Measurements from ENCODE around the gene FLRT3.

Gene FLRT3

GRCh38 chr20:14332866-14333265 lies 4.5 kb downstream of the FLRT3 start:
- Histone ChIP-seq H3K9ac (ENCODE audit: low read length in 5 of 5) (no peak overlapping the region), H3K27ac (ENCODE audit: low read depth, low read length) (no peak overlapping the region), H3K4me3 (ENCODE audit: low read depth in 1 of 5, low read length in 5 of 5) (no peak overlapping the region), H3K27me3 (ENCODE audit: control insufficient read depth in 5 of 5, insufficient read depth in 4 of 5, low read length in 5 of 5) (no peaks in the 10 kb centered on the region), H3K36me3 (ENCODE audit: control insufficient read depth in 5 of 5, insufficient read depth in 5 of 5, low read length in 5 of 5) (no peaks in the 10 kb centered on the region), H3K9me3 (ENCODE audit: control insufficient read depth in 5 of 5, low read length in 5 of 5) (no peaks in the 10 kb centered on the region), H3K4me1 (ENCODE audit: control insufficient read depth in 5 of 5, insufficient read depth in 5 of 5, low read length in 5 of 5) (peaks cover 0 to 15% (median 8%) of the 10 kb centered on the region in 5 donors)

DNA sequence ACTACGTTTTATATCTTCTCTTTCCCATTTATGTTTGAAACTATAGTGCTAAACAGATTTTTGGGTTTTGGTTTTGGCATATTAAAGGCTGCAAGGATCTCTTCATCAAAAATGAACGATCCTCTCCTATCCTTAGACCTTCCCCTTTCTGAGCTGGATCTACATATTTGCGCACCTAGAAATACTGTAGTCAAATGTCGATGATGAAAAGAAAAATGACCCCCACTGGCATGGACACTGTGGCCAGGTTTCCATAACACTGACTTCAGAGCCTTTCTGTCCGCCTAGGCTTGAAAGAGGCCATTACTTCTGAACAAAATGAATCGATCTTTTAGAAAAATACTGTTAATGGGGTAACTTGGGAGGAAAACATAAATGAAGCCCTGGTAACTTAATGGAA lies 5.8 kb downstream of the FLRT3 start:
- Histone ChIP-seq H3K27ac (ENCODE audit: low read depth, low read length) (no peak overlapping the region), H3K9me3 (ENCODE audit: control insufficient read depth in 5 of 5, low read length in 5 of 5) (no peaks in the 10 kb centered on the region), H3K27me3 (ENCODE audit: control insufficient read depth in 5 of 5, insufficient read depth in 4 of 5, low read length in 5 of 5) (no peaks in the 10 kb centered on the region), H3K4me1 (ENCODE audit: control insufficient read depth in 5 of 5, insufficient read depth in 5 of 5, low read length in 5 of 5) (peaks cover 0 to 7% (median 0%) of the 10 kb centered on the region in 5 donors), H3K36me3 (ENCODE audit: control insufficient read depth in 5 of 5, insufficient read depth in 5 of 5, low read length in 5 of 5) (no peaks in the 10 kb centered on the region), H3K9ac (ENCODE audit: low read length in 5 of 5) (no peak overlapping the region), H3K4me3 (ENCODE audit: low read depth in 1 of 5, low read length in 5 of 5) (no peak overlapping the region)

DNA sequence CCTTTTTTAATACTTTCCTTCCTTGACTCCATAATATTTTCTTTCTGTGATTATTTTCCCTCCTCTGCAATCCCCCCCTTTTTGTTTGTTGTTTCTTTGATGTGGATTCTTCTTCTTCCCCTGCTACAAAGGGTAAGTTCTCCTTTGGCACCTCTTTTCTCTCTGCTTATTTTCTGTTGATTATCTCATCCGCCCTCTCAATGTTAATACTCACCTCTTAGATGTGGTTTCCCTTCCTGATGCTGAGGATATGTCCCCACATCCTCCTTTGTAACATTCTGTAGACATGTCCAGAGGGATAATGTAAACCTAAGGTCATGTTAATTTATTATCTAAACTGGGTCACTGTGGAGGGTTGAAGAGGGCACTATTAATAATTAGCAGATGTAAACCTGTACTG lies 17.7 kb downstream of the FLRT3 start:
- H3K9me3 ChIP-seq (ENCODE audit: control insufficient read depth in 5 of 5, low read length in 5 of 5): no peaks in the 10 kb centered on the region
- H3K36me3 ChIP-seq (ENCODE audit: control insufficient read depth in 5 of 5, insufficient read depth in 5 of 5, low read length in 5 of 5): no peaks in the 10 kb centered on the region
- H3K4me3 ChIP-seq (ENCODE audit: low read depth in 1 of 5, low read length in 5 of 5): no peak overlapping the region
- H3K4me1 ChIP-seq (ENCODE audit: control insufficient read depth in 5 of 5, insufficient read depth in 5 of 5, low read length in 5 of 5): no peaks in the 10 kb centered on the region
- no peak overlapping the region for H3K9ac ChIP-seq (ENCODE audit: low read length in 5 of 5)
- no peak overlapping the region for H3K27ac ChIP-seq (ENCODE audit: low read depth, low read length)
- H3K27me3 ChIP-seq (ENCODE audit: control insufficient read depth in 5 of 5, insufficient read depth in 4 of 5, low read length in 5 of 5): no peaks in the 10 kb centered on the region

- H3K4me1 ChIP-seq (ENCODE audit: control insufficient read depth in 5 of 5, insufficient read depth in 5 of 5, low read length in 5 of 5): no peaks in the 10 kb centered on the region
- H3K9ac ChIP-seq (ENCODE audit: low read length in 5 of 5): no peak overlapping the region
- H3K36me3 ChIP-seq (ENCODE audit: control insufficient read depth in 5 of 5, insufficient read depth in 5 of 5, low read length in 5 of 5): no peaks in the 10 kb centered on the region
- no peaks in the 10 kb centered on the region for H3K9me3 ChIP-seq (ENCODE audit: control insufficient read depth in 5 of 5, low read length in 5 of 5)
- no peak overlapping the region for H3K27ac ChIP-seq (ENCODE audit: low read depth, low read length)
- no peak overlapping the region for H3K4me3 ChIP-seq (ENCODE audit: low read depth in 1 of 5, low read length in 5 of 5)
- H3K27me3 ChIP-seq (ENCODE audit: control insufficient read depth in 5 of 5, insufficient read depth in 4 of 5, low read length in 5 of 5): no peaks in the 10 kb centered on the region
These were observed 23.9 kb downstream of the FLRT3 start for GRCh38 chr20:14313341-14314020.

GRCh38 chr20:14312001-14312400 lies 25.4 kb downstream of the FLRT3 start:
- Histone ChIP-seq H3K36me3 (ENCODE audit: control insufficient read depth in 5 of 5, insufficient read depth in 5 of 5, low read length in 5 of 5) (no peaks in the 10 kb centered on the region), H3K4me3 (ENCODE audit: low read depth in 1 of 5, low read length in 5 of 5) (no peak overlapping the region), H3K9ac (ENCODE audit: low read length in 5 of 5) (no peak overlapping the region), H3K9me3 (ENCODE audit: control insufficient read depth in 5 of 5, low read length in 5 of 5) (no peaks in the 10 kb centered on the region), H3K4me1 (ENCODE audit: control insufficient read depth in 5 of 5, insufficient read depth in 5 of 5, low read length in 5 of 5) (no peaks in the 10 kb centered on the region), H3K27me3 (ENCODE audit: control insufficient read depth in 5 of 5, insufficient read depth in 4 of 5, low read length in 5 of 5) (no peaks in the 10 kb centered on the region), H3K27ac (ENCODE audit: low read depth, low read length) (no peak overlapping the region)

DNA sequence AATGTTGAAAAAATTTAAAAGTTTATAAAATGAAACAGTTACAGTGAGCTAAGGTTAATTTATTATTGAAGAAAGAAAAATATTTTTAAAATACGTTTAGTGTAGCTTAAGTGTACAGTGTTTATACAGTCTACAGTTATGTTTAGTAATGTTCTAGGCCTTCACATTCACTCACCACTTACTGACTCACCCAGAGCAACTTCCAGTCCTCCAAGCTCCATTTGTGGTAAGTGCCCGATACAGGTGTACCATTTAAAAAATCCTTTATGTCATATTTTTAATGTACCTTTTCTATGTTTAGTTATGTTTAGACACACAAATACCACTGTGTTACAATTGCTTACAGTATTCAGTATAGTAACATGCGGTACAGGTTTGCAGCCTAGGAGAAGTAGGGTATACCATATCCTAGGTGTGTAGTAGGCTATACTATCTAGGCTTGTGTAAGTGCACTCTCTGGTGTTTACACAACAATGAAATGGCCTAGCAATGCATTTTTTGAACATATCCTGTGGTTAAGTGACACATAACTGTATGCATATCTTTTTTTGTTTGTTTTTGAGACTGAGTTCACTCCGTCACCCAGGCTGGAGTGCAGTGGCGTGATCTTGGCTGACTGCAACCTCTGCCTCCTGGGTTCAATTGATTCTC lies 26.3 kb downstream of the FLRT3 start:
- Histone ChIP-seq H3K36me3 (ENCODE audit: control insufficient read depth in 5 of 5, insufficient read depth in 5 of 5, low read length in 5 of 5) (no peaks in the 10 kb centered on the region), H3K27ac (ENCODE audit: low read depth, low read length) (no peak overlapping the region)

GRCh38 chr20:14307956-14308355 lies 29.5 kb downstream of the FLRT3 start:
- H3K36me3 ChIP-seq (ENCODE audit: control insufficient read depth in 5 of 5, insufficient read depth in 5 of 5, low read length in 5 of 5): no peaks in the 10 kb centered on the region
- no peaks in the 10 kb centered on the region for H3K4me1 ChIP-seq (ENCODE audit: control insufficient read depth in 5 of 5, insufficient read depth in 5 of 5, low read length in 5 of 5)
- no peak overlapping the region for H3K9ac ChIP-seq (ENCODE audit: low read length in 5 of 5)
- no peak overlapping the region for H3K27ac ChIP-seq (ENCODE audit: low read depth, low read length)
- no peaks in the 10 kb centered on the region for H3K27me3 ChIP-seq (ENCODE audit: control insufficient read depth in 5 of 5, insufficient read depth in 4 of 5, low read length in 5 of 5)
- H3K4me3 ChIP-seq (ENCODE audit: low read depth in 1 of 5, low read length in 5 of 5): no peak overlapping the region
- H3K9me3 ChIP-seq (ENCODE audit: control insufficient read depth in 5 of 5, low read length in 5 of 5): peaks cover 0 to 3% (median 0%) of the 10 kb centered on the region in 5 donors

More for the DNA sequence above, 26.3 kb downstream of the FLRT3 start:
- no peaks in the 10 kb centered on the region for H3K27me3 ChIP-seq (ENCODE audit: control insufficient read depth in 5 of 5, insufficient read depth in 4 of 5, low read length in 5 of 5)
- H3K9ac ChIP-seq (ENCODE audit: low read length in 5 of 5): no peak overlapping the region
- no peaks in the 10 kb centered on the region for H3K9me3 ChIP-seq (ENCODE audit: control insufficient read depth in 5 of 5, low read length in 5 of 5)
- H3K4me3 ChIP-seq (ENCODE audit: low read depth in 1 of 5, low read length in 5 of 5): no peak overlapping the region
- no peaks in the 10 kb centered on the region for H3K4me1 ChIP-seq (ENCODE audit: control insufficient read depth in 5 of 5, insufficient read depth in 5 of 5, low read length in 5 of 5)

DNA sequence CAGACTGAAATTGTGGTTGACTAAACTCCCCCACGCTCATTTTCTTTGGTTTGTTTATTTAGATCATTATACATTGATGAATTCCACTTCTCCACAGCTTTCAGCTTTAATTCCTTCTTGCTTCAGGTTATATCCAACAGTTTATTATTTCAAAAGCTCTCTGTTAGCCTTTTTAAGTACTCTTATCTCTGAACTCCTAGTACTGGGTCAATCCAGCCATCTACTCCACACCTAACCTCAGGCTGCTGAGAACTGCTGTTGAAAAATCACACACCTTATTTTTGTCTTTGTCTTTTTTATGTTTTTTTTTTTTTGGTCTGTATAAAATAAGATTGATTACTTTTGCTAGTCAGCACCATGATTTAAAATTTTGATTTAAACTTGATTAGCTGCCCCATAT lies 32.9 kb downstream of the FLRT3 start:
- no peaks in the 10 kb centered on the region for H3K4me1 ChIP-seq (ENCODE audit: control insufficient read depth in 5 of 5, insufficient read depth in 5 of 5, low read length in 5 of 5)
- H3K4me3 ChIP-seq (ENCODE audit: low read depth in 1 of 5, low read length in 5 of 5): no peak overlapping the region
- H3K27ac ChIP-seq (ENCODE audit: low read depth, low read length): no peak overlapping the region
- peaks cover 0 to 4% (median 0%) of the 10 kb centered on the region in 5 donors for H3K9me3 ChIP-seq (ENCODE audit: control insufficient read depth in 5 of 5, low read length in 5 of 5)
- no peak overlapping the region for H3K9ac ChIP-seq (ENCODE audit: low read length in 5 of 5)
- H3K27me3 ChIP-seq (ENCODE audit: control insufficient read depth in 5 of 5, insufficient read depth in 4 of 5, low read length in 5 of 5): no peaks in the 10 kb centered on the region
- no peaks in the 10 kb centered on the region for H3K36me3 ChIP-seq (ENCODE audit: control insufficient read depth in 5 of 5, insufficient read depth in 5 of 5, low read length in 5 of 5)

DNA sequence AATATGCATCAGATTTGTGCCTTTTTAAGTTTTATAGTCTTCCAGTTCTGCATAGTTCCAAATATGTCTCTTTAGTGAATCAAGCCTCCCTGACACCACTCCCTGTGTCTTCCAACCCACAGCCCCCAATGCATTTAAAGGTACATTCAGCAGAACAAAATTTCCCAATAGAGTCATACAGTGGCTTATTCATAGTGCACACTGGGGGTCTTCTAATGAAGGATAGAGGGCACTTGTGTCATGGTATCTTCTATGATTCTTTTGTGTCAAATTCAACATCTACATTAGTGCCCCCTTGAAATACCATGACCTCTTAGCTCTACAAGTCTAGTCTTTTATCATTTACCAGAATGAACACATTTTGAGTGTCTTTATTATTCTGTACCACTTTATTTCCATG lies 33.8 kb downstream of the FLRT3 start:
- Histone ChIP-seq H3K9me3 (ENCODE audit: control insufficient read depth in 5 of 5, low read length in 5 of 5) (peaks cover 0 to 4% (median 0%) of the 10 kb centered on the region in 5 donors), H3K27me3 (ENCODE audit: control insufficient read depth in 5 of 5, insufficient read depth in 4 of 5, low read length in 5 of 5) (no peaks in the 10 kb centered on the region), H3K4me1 (ENCODE audit: control insufficient read depth in 5 of 5, insufficient read depth in 5 of 5, low read length in 5 of 5) (no peaks in the 10 kb centered on the region), H3K9ac (ENCODE audit: low read length in 5 of 5) (no peak overlapping the region), H3K4me3 (ENCODE audit: low read depth in 1 of 5, low read length in 5 of 5) (no peak overlapping the region), H3K27ac (ENCODE audit: low read depth, low read length) (no peak overlapping the region), H3K36me3 (ENCODE audit: control insufficient read depth in 5 of 5, insufficient read depth in 5 of 5, low read length in 5 of 5) (no peaks in the 10 kb centered on the region)

DNA sequence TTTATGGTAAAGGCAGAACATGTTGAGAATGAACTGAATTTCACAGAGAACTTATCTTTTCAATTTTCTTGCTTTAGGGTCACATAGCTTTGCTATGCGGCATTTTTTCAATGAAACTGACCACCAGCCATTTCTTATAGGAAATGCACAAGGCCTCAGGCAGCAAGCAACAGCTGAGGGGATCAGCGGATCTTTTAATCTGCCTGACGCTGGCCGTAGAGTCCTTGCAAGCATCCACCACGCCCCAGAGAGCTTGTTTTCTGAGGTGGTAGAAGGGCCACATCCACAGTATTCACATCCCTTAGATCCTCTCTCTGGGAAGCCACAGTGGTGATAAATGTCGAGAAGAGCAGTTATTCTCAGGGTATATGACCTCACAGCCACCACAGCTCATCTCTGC lies 34.3 kb downstream of the FLRT3 start:
- Histone ChIP-seq H3K4me3 (ENCODE audit: low read depth in 1 of 5, low read length in 5 of 5) (no peak overlapping the region), H3K9me3 (ENCODE audit: control insufficient read depth in 5 of 5, low read length in 5 of 5) (peaks cover 0 to 4% (median 0%) of the 10 kb centered on the region in 5 donors), H3K27ac (ENCODE audit: low read depth, low read length) (no peak overlapping the region), H3K36me3 (ENCODE audit: control insufficient read depth in 5 of 5, insufficient read depth in 5 of 5, low read length in 5 of 5) (no peaks in the 10 kb centered on the region), H3K27me3 (ENCODE audit: control insufficient read depth in 5 of 5, insufficient read depth in 4 of 5, low read length in 5 of 5) (no peaks in the 10 kb centered on the region), H3K9ac (ENCODE audit: low read length in 5 of 5) (no peak overlapping the region), H3K4me1 (ENCODE audit: control insufficient read depth in 5 of 5, insufficient read depth in 5 of 5, low read length in 5 of 5) (no peaks in the 10 kb centered on the region)
